ENCODE results near the gene TMBIM1.

GRCh38 chr2:218256612-218257350, 35.5 kb downstream of the TMBIM1 start:
- no peak for TF ChIP-seq POLR2AphosphoS5 (IDR thresholded peaks at IDR 0.05)
- no peak for TF ChIP-seq POLR2A (IDR thresholded peaks at IDR 0.05)
- TF ChIP-seq, protein P1, sequence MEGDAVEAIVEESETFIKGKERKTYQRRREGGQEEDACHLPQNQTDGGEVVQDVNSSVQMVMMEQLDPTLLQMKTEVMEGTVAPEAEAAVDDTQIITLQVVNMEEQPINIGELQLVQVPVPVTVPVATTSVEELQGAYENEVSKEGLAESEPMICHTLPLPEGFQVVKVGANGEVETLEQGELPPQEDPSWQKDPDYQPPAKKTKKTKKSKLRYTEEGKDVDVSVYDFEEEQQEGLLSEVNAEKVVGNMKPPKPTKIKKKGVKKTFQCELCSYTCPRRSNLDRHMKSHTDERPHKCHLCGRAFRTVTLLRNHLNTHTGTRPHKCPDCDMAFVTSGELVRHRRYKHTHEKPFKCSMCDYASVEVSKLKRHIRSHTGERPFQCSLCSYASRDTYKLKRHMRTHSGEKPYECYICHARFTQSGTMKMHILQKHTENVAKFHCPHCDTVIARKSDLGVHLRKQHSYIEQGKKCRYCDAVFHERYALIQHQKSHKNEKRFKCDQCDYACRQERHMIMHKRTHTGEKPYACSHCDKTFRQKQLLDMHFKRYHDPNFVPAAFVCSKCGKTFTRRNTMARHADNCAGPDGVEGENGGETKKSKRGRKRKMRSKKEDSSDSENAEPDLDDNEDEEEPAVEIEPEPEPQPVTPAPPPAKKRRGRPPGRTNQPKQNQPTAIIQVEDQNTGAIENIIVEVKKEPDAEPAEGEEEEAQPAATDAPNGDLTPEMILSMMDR (IDR thresholded peaks at IDR 0.05), result no peak
- no peak for TF ChIP-seq EP300 (IDR thresholded peaks at IDR 0.05)
